Measurements from ENCODE around the gene JARID2.

The JARID2 gene

GRCh38 chr6:15523679-15524630 lies 278.1 kb downstream of the JARID2 start:
- H3K9ac ChIP-seq (ENCODE audit: low read depth, low read length), result no peak overlapping the region
- H3K36me3 ChIP-seq (ENCODE audit: insufficient read depth, low read length), result peaks cover 51% of the 10 kb centered on the region
- H3K9me3 ChIP-seq (replicated peaks; ENCODE audit: low read length), result no peaks in the 10 kb centered on the region
- H3K4me3 ChIP-seq (ENCODE audit: low read length), result no peak overlapping the region
- H3K27me3 ChIP-seq (ENCODE audit: control insufficient read depth, insufficient read depth, low read length), result no peaks in the 10 kb centered on the region
- no peak overlapping the region for H3K4me2 ChIP-seq (ENCODE audit: low read length)
- no peaks in the 10 kb centered on the region for H3K4me1 ChIP-seq (ENCODE audit: control insufficient read depth, insufficient read depth, low read length)

- Histone ChIP-seq H3K4me2 (ENCODE audit: low read length) (no peak overlapping the region), H3K9ac (ENCODE audit: low read depth, low read length) (no peak overlapping the region), H3K4me3 (ENCODE audit: low read length) (no peak overlapping the region), H3K36me3 (ENCODE audit: insufficient read depth, low read length) (peaks cover 42% of the 10 kb centered on the region), H3K9me3 (replicated peaks; ENCODE audit: low read length) (no peaks in the 10 kb centered on the region), H3K27me3 (ENCODE audit: control insufficient read depth, insufficient read depth, low read length) (no peaks in the 10 kb centered on the region), H3K4me1 (ENCODE audit: control insufficient read depth, insufficient read depth, low read length) (no peaks in the 10 kb centered on the region)
These were observed 279.1 kb downstream of the JARID2 start for GRCh38 chr6:15524861-15525401.

DNA sequence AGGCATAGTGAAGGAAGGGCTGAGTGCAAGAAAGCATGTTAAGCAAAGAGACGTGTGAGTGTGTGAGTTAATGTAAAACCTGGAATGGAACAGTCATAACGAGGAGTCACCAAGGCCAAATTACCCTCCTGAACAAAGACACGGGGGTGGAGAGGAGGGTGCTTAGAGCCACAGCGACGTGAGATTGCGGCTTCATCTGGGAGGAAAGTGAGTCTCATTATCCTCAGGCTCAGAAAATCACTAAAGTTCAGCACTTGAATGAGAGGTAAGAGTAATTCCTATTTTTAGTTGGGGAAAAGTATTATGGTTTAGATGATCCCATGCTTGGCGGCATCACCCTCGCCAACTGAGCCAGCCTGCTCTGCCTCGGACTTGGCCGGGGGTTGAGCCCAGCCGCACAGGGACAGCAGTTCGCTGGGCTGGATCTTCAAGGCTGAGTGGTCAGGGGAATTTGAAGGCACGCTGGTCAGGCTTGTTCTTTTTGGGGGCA lies 280.4 kb downstream of the JARID2 start:
- no peak overlapping the region for H3K4me3 ChIP-seq (ENCODE audit: low read length)
- peaks cover 33% of the 10 kb centered on the region for H3K36me3 ChIP-seq (ENCODE audit: insufficient read depth, low read length)
- H3K4me2 ChIP-seq (ENCODE audit: low read length), result no peak overlapping the region
- H3K27me3 ChIP-seq (ENCODE audit: control insufficient read depth, insufficient read depth, low read length), result no peaks in the 10 kb centered on the region
- no peak overlapping the region for H3K9ac ChIP-seq (ENCODE audit: low read depth, low read length)
- H3K9me3 ChIP-seq (replicated peaks; ENCODE audit: low read length), result no peaks in the 10 kb centered on the region
- no peaks in the 10 kb centered on the region for H3K4me1 ChIP-seq (ENCODE audit: control insufficient read depth, insufficient read depth, low read length)

DNA sequence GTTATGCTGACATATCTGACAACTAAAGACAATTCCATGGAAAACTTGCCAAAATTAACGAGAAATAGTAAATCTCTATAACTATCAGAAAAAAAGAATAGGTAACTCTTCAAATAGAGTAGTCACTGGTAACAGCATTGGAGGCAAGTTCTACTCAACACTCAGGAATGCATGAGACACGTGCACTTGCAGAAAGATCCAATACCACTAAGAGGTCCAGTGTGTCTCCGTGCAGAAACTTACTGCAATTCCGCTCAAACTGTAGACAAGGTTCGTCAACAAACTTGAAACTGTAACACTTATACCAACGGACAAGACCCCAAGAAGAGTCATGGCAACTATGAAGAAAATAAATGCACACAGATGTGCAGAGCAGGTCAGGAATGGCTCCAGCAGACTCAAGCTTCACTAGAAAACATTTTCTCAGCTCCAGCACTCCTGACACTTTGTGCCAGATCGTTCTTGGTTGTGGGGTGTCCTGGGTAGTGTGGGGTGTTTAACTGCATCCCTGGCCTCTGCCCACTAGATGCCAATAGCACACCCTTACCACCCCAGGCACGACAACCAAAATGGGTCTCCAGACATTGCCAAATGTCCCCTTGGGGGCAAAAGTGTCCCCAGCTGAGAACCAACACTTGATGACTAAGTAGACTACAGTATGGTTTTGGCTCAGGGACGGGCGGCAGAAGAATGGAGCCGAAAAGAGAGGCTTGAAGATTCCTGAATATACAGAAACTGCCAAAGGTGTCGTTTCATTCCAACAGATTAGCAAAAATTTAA lies 282.2 kb downstream of the JARID2 start:
- H3K9ac ChIP-seq (ENCODE audit: low read depth, low read length), result no peak overlapping the region
- H3K4me1 ChIP-seq (ENCODE audit: control insufficient read depth, insufficient read depth, low read length), result no peaks in the 10 kb centered on the region
- no peaks in the 10 kb centered on the region for H3K27me3 ChIP-seq (ENCODE audit: control insufficient read depth, insufficient read depth, low read length)
- no peak overlapping the region for H3K4me3 ChIP-seq (ENCODE audit: low read length)
- H3K36me3 ChIP-seq (ENCODE audit: insufficient read depth, low read length), result peaks cover 24% of the 10 kb centered on the region
- H3K4me2 ChIP-seq (ENCODE audit: low read length), result no peak overlapping the region
- H3K9me3 ChIP-seq (replicated peaks; ENCODE audit: low read length), result no peaks in the 10 kb centered on the region

DNA sequence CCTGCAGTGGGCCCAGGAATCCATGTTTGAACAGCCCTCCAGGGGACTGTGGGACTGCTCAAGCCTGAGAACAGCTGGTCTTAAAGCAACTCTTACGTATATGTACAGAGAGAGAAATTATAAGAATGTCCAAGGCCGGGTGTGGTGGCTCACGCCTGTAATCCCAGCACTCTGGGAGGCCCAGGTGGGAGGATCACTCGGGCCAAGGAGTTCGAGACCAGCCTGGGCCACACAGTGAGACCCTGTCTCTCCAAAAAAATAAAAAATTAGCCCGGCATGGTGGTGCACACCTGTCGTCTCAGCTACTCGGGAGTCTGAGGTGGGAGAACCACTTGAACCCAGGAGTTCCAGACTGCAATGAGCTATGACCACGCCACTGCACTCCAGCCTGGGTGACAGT lies 283.0 kb downstream of the JARID2 start:
- Histone ChIP-seq H3K36me3 (ENCODE audit: insufficient read depth, low read length) (peaks cover 18% of the 10 kb centered on the region), H3K9ac (ENCODE audit: low read depth, low read length) (no peak overlapping the region), H3K4me3 (ENCODE audit: low read length) (no peak overlapping the region), H3K27me3 (ENCODE audit: control insufficient read depth, insufficient read depth, low read length) (no peaks in the 10 kb centered on the region), H3K4me2 (ENCODE audit: low read length) (no peak overlapping the region), H3K9me3 (replicated peaks; ENCODE audit: low read length) (no peaks in the 10 kb centered on the region), H3K4me1 (ENCODE audit: control insufficient read depth, insufficient read depth, low read length) (no peaks in the 10 kb centered on the region)

- Histone ChIP-seq H3K4me3 (ENCODE audit: low read length) (no peak overlapping the region), H3K9me3 (replicated peaks; ENCODE audit: low read length) (no peaks in the 10 kb centered on the region), H3K36me3 (ENCODE audit: insufficient read depth, low read length) (peaks cover 11% of the 10 kb centered on the region), H3K4me1 (ENCODE audit: control insufficient read depth, insufficient read depth, low read length) (no peaks in the 10 kb centered on the region), H3K4me2 (ENCODE audit: low read length) (no peak overlapping the region), H3K9ac (ENCODE audit: low read depth, low read length) (no peak overlapping the region), H3K27me3 (ENCODE audit: control insufficient read depth, insufficient read depth, low read length) (no peaks in the 10 kb centered on the region)
These were observed 284.5 kb downstream of the JARID2 start for GRCh38 chr6:15530411-15530810.

DNA sequence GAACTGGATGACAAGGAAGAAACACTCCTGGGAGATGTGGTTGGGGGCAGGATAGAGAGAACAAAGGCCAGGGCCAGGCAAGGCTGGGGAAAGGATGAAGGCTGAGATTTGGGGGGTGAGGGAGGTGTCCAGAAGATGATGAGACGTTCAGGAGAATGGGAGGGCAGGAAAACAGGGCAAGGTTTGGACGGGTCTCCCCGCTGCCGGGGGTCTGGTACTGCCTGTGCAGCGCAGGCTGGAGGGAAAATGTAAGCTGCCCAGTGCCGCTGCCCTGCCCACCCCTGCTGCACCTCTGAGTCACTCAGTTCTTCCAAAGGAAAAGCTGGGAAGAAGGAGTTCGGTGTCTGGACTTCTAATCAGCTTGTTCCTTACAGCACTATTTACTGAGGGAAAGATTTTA lies 286.1 kb downstream of the JARID2 start:
- H3K36me3 ChIP-seq (ENCODE audit: insufficient read depth, low read length), result peaks cover 11% of the 10 kb centered on the region
- H3K27me3 ChIP-seq (ENCODE audit: control insufficient read depth, insufficient read depth, low read length), result no peaks in the 10 kb centered on the region
- H3K4me3 ChIP-seq (ENCODE audit: low read length), result no peak overlapping the region
- no peak overlapping the region for H3K4me2 ChIP-seq (ENCODE audit: low read length)
- H3K9ac ChIP-seq (ENCODE audit: low read depth, low read length), result no peak overlapping the region
- no peaks in the 10 kb centered on the region for H3K9me3 ChIP-seq (replicated peaks; ENCODE audit: low read length)
- no peaks in the 10 kb centered on the region for H3K4me1 ChIP-seq (ENCODE audit: control insufficient read depth, insufficient read depth, low read length)

- Histone ChIP-seq H3K4me3 (ENCODE audit: low read length) (no peak overlapping the region), H3K9ac (ENCODE audit: low read depth, low read length) (no peak overlapping the region), H3K27me3 (ENCODE audit: control insufficient read depth, insufficient read depth, low read length) (no peaks in the 10 kb centered on the region), H3K9me3 (replicated peaks; ENCODE audit: low read length) (no peaks in the 10 kb centered on the region), H3K36me3 (ENCODE audit: insufficient read depth, low read length) (peaks cover 4% of the 10 kb centered on the region), H3K4me2 (ENCODE audit: low read length) (no peak overlapping the region), H3K4me1 (ENCODE audit: control insufficient read depth, insufficient read depth, low read length) (no peaks in the 10 kb centered on the region)
These were observed 287.6 kb downstream of the JARID2 start for GRCh38 chr6:15533379-15534026.

- no peaks in the 10 kb centered on the region for H3K4me1 ChIP-seq (ENCODE audit: control insufficient read depth, insufficient read depth, low read length)
- no peaks in the 10 kb centered on the region for H3K27me3 ChIP-seq (ENCODE audit: control insufficient read depth, insufficient read depth, low read length)
- no peak overlapping the region for H3K9ac ChIP-seq (ENCODE audit: low read depth, low read length)
- no peak overlapping the region for H3K4me2 ChIP-seq (ENCODE audit: low read length)
- H3K36me3 ChIP-seq (ENCODE audit: insufficient read depth, low read length), result peaks cover 3% of the 10 kb centered on the region
- H3K9me3 ChIP-seq (replicated peaks; ENCODE audit: low read length), result no peaks in the 10 kb centered on the region
- no peak overlapping the region for H3K4me3 ChIP-seq (ENCODE audit: low read length)
These were observed 289.1 kb downstream of the JARID2 start for GRCh38 chr6:15534974-15535373.

- Histone ChIP-seq H3K36me3 (ENCODE audit: insufficient read depth, low read length) (peaks cover 3% of the 10 kb centered on the region), H3K9ac (ENCODE audit: low read depth, low read length) (no peak overlapping the region), H3K9me3 (replicated peaks; ENCODE audit: low read length) (no peaks in the 10 kb centered on the region), H3K27me3 (ENCODE audit: control insufficient read depth, insufficient read depth, low read length) (no peaks in the 10 kb centered on the region), H3K4me2 (ENCODE audit: low read length) (no peak overlapping the region), H3K4me1 (ENCODE audit: control insufficient read depth, insufficient read depth, low read length) (no peaks in the 10 kb centered on the region), H3K4me3 (ENCODE audit: low read length) (no peak overlapping the region)
These were observed 289.8 kb downstream of the JARID2 start for GRCh38 chr6:15535495-15536197.

Measured in skeletal muscle satellite cell (primary cell).